Liver (tissue), 3 donors: ENCODE data around the gene ANKRD16.

Experiments
- GABPA ChIP-seq, 2 donors: IDR thresholded peaks in 1 of 2; conservative IDR thresholded peaks in 1 of 2; 2 replicates each; pipeline ENCODE4 v1.6.1; 2016; ENCODE audit warnings: antibody characterized with exemption in 2 of 2, mild to moderate bottlenecking in 1 of 2, moderate library complexity in 1 of 2
- TF ChIP-seq, protein P1 (sequence below): fragments of 150-350 bp; IDR thresholded peaks from 2 replicates; pipeline ENCODE4 v1.5.1; 2017; ENCODE audit warnings: improper control_type of control experiment, low read depth, low read length; ENCODE audit not compliant: missing input control
- donor health status: healthy.
- donor health status: healthy.

DNA sequence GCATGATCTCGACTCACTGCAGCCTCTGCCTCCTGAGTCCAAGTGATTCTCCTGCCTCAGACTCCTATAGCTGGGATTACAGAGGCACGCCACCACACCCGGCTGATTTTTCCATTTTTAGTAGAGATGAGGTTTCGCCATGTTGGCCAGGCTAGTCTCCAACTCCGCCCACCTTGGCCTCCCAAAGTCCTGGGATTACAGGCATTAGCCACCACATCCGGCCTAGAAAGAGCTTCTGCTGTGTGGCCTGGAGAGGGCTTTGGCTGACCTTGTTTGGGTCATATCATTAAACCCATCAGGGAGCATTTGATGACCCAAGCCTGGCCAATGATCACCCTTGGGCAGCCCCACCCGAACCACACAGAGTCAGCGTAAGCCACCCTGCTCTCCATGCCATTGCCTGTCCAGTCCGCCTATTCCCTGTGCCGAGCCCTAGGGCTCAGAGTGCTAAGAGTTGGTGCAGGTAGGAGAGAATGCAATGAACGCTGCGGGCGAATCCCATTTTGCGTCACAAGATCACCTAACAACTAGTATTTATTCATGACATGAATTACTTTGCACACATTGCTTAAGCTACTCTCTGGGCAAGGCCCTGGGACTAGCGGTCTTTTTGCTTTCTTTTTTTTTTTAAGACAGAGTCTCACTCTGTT lies 54.1 kb downstream of the ANKRD16 start:
- TF ChIP-seq, protein P1, sequence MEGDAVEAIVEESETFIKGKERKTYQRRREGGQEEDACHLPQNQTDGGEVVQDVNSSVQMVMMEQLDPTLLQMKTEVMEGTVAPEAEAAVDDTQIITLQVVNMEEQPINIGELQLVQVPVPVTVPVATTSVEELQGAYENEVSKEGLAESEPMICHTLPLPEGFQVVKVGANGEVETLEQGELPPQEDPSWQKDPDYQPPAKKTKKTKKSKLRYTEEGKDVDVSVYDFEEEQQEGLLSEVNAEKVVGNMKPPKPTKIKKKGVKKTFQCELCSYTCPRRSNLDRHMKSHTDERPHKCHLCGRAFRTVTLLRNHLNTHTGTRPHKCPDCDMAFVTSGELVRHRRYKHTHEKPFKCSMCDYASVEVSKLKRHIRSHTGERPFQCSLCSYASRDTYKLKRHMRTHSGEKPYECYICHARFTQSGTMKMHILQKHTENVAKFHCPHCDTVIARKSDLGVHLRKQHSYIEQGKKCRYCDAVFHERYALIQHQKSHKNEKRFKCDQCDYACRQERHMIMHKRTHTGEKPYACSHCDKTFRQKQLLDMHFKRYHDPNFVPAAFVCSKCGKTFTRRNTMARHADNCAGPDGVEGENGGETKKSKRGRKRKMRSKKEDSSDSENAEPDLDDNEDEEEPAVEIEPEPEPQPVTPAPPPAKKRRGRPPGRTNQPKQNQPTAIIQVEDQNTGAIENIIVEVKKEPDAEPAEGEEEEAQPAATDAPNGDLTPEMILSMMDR, result no peak
- TF ChIP-seq GABPA (IDR thresholded peaks at IDR 0.05 in 1 of 2, conservative IDR thresholded peaks at IDR 0.05 in 1 of 2), result no peak
